Upper lobe of left lung (tissue), 4 donors: ENCODE data around the gene FIBP.

Experiments used
- POLR2A ChIP-seq, 4 donors: fragments of 450-650 bp; IDR thresholded peaks; one replicate each; pipeline ENCODE4 v1.5.1; 2016 to 2017; ENCODE audit warnings: antibody characterized with exemption in 4 of 4, mild to moderate bottlenecking in 2 of 4
- TF ChIP-seq, protein P1 (sequence below), 6 experiments: fragments of 450-650 bp in 4 of 6; fragments of 200-600 bp in 2 of 6; sonication (generic) in 2 of 6; IDR thresholded peaks; one replicate each; pipeline ENCODE4 v1.5.1; 2016 to 2019; ENCODE audit warnings: antibody characterized with exemption in 6 of 6

DNA sequence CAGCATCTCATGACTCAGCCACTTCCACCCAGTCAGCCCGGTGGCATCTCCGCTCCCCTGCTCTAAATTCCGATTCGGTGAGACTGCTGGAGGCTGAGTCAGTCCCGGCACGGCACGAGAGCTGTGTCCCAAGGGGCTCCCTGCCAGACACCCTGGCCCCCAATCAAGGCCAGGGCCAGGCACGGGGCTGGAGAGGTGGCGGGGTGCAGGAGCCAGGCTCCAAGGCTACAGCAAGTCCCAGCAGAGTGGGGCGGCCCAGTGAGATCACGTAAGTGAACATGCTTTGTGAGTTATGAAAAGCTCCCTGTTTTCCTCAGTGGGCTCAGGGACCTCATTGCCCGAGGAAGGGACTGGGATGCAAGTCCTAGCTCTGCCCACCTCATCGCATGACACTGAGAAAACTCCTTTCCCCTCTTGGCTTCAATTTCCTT lies 27.6 kb upstream of the FIBP start:
- TF ChIP-seq, protein P1, sequence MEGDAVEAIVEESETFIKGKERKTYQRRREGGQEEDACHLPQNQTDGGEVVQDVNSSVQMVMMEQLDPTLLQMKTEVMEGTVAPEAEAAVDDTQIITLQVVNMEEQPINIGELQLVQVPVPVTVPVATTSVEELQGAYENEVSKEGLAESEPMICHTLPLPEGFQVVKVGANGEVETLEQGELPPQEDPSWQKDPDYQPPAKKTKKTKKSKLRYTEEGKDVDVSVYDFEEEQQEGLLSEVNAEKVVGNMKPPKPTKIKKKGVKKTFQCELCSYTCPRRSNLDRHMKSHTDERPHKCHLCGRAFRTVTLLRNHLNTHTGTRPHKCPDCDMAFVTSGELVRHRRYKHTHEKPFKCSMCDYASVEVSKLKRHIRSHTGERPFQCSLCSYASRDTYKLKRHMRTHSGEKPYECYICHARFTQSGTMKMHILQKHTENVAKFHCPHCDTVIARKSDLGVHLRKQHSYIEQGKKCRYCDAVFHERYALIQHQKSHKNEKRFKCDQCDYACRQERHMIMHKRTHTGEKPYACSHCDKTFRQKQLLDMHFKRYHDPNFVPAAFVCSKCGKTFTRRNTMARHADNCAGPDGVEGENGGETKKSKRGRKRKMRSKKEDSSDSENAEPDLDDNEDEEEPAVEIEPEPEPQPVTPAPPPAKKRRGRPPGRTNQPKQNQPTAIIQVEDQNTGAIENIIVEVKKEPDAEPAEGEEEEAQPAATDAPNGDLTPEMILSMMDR (IDR thresholded peaks at IDR 0.05) = no peak
- peak in 1 of 4 donors; percentile 9 for TF ChIP-seq POLR2A (IDR thresholded peaks at IDR 0.05)
